Endothelial cell of umbilical vein (primary cell): ENCODE data around the gene COL4A2. TPM values are rescaled to one million over a fixed set of nuclear protein-coding genes. Genes with fewer than 3 reads are reported as not detected.

Experiments
- BruUV-seq: library from RNA; stranded (reverse); fragments of 400-500 nt; replicated peaks from 2 replicates; lab custom pipeline; 2021; lab: Mats Ljungman, UMichigan
- CTCF ChIA-PET: fragments of 300-600, 350-600 bp; sonication (Branson Sonifier 250); formaldehyde crosslinking; loops from one replicate; lab custom pipeline; 2021; ENCODE audit warnings: antibody characterized with exemption, inconsistent platforms; lab: Charles Lee
- POLR2A ChIA-PET: fragments of 300-600, 350-600 bp; sonication (Branson Sonifier 250); formaldehyde crosslinking; loops from one replicate; lab custom pipeline; 2021; ENCODE audit warnings: antibody characterized with exemption, inconsistent platforms; lab: Charles Lee
- DNase-seq: peaks from one replicate; pipeline ENCODE4 v3.0.0-alpha.2; 2011; ENCODE audit warnings: low read depth, low spot score
- FAIRE-seq: peaks from 2 replicates; lab custom pipeline; 2011; peaks lifted over from hg19 to GRCh38; lab: Jason Lieb, UNC
- H2AFZ ChIP-seq: 2 replicates; pipeline ENCODE4 v1.6.0; 2012; ENCODE audit warnings: low read depth, low read length, control low read depth, inconsistent platforms
- H3K27ac ChIP-seq: 2 replicates; pipeline ENCODE4 v1.5.1; 2011; ENCODE audit warnings: low read depth, mild to moderate bottlenecking, control low read depth, low read length, moderate library complexity; ENCODE audit not compliant: insufficient read depth
- H3K27me3 ChIP-seq, 2 experiments: 2 replicates each; pipeline versions ENCODE4 v1.6.0 to v1.6.1; 2011; ENCODE audit warnings: low read length in 2 of 2, mixed read lengths in 1 of 2; ENCODE audit not compliant: control insufficient read depth in 2 of 2, insufficient read depth in 2 of 2
- H3K36me3 ChIP-seq, 2 experiments: 2 replicates in 1 of 2; 3 replicates in 1 of 2; pipeline ENCODE4 v1.5.1; 2011; ENCODE audit warnings: low read length in 2 of 2, mild to moderate bottlenecking in 1 of 2, moderate library complexity in 1 of 2; ENCODE audit not compliant: control insufficient read depth in 2 of 2, insufficient read depth in 2 of 2; ENCODE audit errors: extremely low read depth in 1 of 2
- H3K4me1 ChIP-seq: 3 replicates; pipeline ENCODE4 v1.5.1; 2011; ENCODE audit warnings: mild to moderate bottlenecking, low read length; ENCODE audit not compliant: control insufficient read depth, insufficient read depth; ENCODE audit errors: extremely low read depth
- H3K4me2 ChIP-seq: 2 replicates; pipeline ENCODE4 v1.6.1; 2011; ENCODE audit warnings: low read length, control low read depth, mixed read lengths; ENCODE audit not compliant: insufficient read depth
- H3K4me3 ChIP-seq, 3 experiments: fragments of 200-600 bp in 1 of 3; sonication (generic), shearing (Covaris generic) in 1 of 3; replicated peaks in 1 of 3; 2 replicates each; pipeline ENCODE4 v1.5.1; 2011 to 2016; ENCODE audit warnings: control low read depth in 3 of 3, low read length in 3 of 3, mild to moderate bottlenecking in 2 of 3, inconsistent platforms in 1 of 3, low read depth in 1 of 3, moderate library complexity in 1 of 3; ENCODE audit not compliant: insufficient read depth in 1 of 3
- H3K79me2 ChIP-seq: 2 replicates; pipeline ENCODE4 v1.6.0; 2012; ENCODE audit warnings: low read length, inconsistent platforms; ENCODE audit not compliant: control insufficient read depth, insufficient read depth
- H3K9ac ChIP-seq: replicated peaks from 2 replicates; pipeline ENCODE3; 2011; ENCODE audit warnings: low read length, control low read depth; ENCODE audit not compliant: insufficient read depth; ENCODE audit errors: extremely low read depth
- H3K9me1 ChIP-seq: replicated peaks from 3 replicates; pipeline ENCODE4 v1.6.0; 2011; ENCODE audit warnings: mild to moderate bottlenecking, low read length; ENCODE audit not compliant: control insufficient read depth, insufficient read depth; ENCODE audit errors: extremely low read depth
- H3K9me3 ChIP-seq: replicated peaks from 2 replicates; pipeline ENCODE4 v1.5.1; 2012; ENCODE audit warnings: low read length, inconsistent platforms; ENCODE audit not compliant: control insufficient read depth, insufficient read depth
- H4K20me1 ChIP-seq: replicated peaks from 2 replicates; pipeline ENCODE3; 2011; ENCODE audit warnings: mild to moderate bottlenecking, low read length; ENCODE audit not compliant: control insufficient read depth, insufficient read depth; ENCODE audit errors: extremely low read depth
- EZH2 ChIP-seq: IDR thresholded peaks from 2 replicates; pipeline ENCODE4 v1.6.1; 2012; ENCODE audit warnings: borderline replicate concordance, low read depth, mild to moderate bottlenecking, moderate library complexity, low read length, inconsistent platforms; ENCODE audit not compliant: severe bottlenecking
- FOS ChIP-seq: IDR thresholded peaks from 2 replicates; pipeline ENCODE4 v1.6.1; 2011; ENCODE audit warnings: mild to moderate bottlenecking, low read length, moderate library complexity, borderline replicate concordance; ENCODE audit not compliant: insufficient read depth
- GATA2 ChIP-seq: IDR thresholded peaks from 2 replicates; pipeline ENCODE4 v1.7.0; 2011; ENCODE audit warnings: low read depth, mild to moderate bottlenecking, moderate library complexity, mixed read lengths, low read length; ENCODE audit not compliant: insufficient read length, insufficient read depth
- JUN ChIP-seq: IDR thresholded peaks from 2 replicates; pipeline ENCODE4 v1.6.1; 2011; ENCODE audit warnings: borderline replicate concordance, low read depth; ENCODE audit not compliant: insufficient read length, insufficient read depth
- MYC ChIP-seq: IDR thresholded peaks from one replicate; pipeline ENCODE4 v1.6.1; 2011; ENCODE audit warnings: mild to moderate bottlenecking, low read depth, low read length
- POLR2A ChIP-seq: IDR thresholded peaks from 2 replicates; pipeline ENCODE4 v1.6.1; 2012; ENCODE audit warnings: low read depth, mild to moderate bottlenecking, control low read depth, low read length
- POLR2AphosphoS5 ChIP-seq: IDR thresholded peaks from 2 replicates; pipeline ENCODE4 v1.6.1; 2012; ENCODE audit warnings: low read depth, mild to moderate bottlenecking, control low read depth, low read length, moderate library complexity; ENCODE audit not compliant: insufficient read depth
- dilution Hi-C: fragments of 300-500 bp; cut with MboI; formaldehyde crosslinking; loops from one replicate; pipeline ENCODE4 v1.15.0; 2019; ENCODE audit warnings: low sequenced_read_pairs; ENCODE audit not compliant: extremely low pct_ligation_motif_present
- intact Hi-C: fragments of 100-400 bp; cut with micrococcal nuclease; formaldehyde crosslinking; loops from one replicate; pipeline ENCODE4 v1.10.0; 2022
- polyA plus RNA-seq, 4 experiments: library from polyadenylated mRNA; depleted of rRNA in 3 of 4; stranded (reverse) in 3 of 4; unstranded in 1 of 4; fragments of >200 nt; gene quantifications; 2 replicates each; pipeline versions ENCODE4 v1.2.1 to v1.2.3, GENCODE V29; 2011 to 2012; ENCODE audit warnings: missing spikeins in 1 of 4
- total RNA-seq: library from RNA; stranded (reverse); gene quantifications from 2 replicates; pipeline ENCODE4 v1.2.3, GENCODE V29; 2021
- TF ChIP-seq, protein P1 (sequence below), 2 donors: IDR thresholded peaks; 1 replicate in 1 of 2; 2 replicates in 1 of 2; pipeline ENCODE4 v1.5.1; 2011; ENCODE audit warnings: low read length in 2 of 2, mild to moderate bottlenecking in 2 of 2, moderate library complexity in 2 of 2, control low read depth in 1 of 2, inconsistent platforms in 1 of 2, low read depth in 1 of 2; ENCODE audit not compliant: insufficient read depth in 1 of 2; ENCODE audit errors: extremely low read depth in 1 of 2
- TF ChIP-seq, protein P2 (sequence below): IDR thresholded peaks from 2 replicates; pipeline ENCODE4 v1.6.1; 2011; ENCODE audit not compliant: insufficient read depth, insufficient read length

Gene COL4A2
- total and polyA plus RNA-seq, 2 donors (not counting 3 experiments of a cell fraction or from before 2014, with no cell fraction given), result 792 to 940 TPM

GRCh38 chr13:110553417-110553816, 246.3 kb downstream of the COL4A2 start:
- Histone ChIP-seq H3K79me2 (no peaks in the 10 kb centered on the region), H3K4me3 (no peak overlapping the region), H3K9ac (no peak overlapping the region), H3K4me2 (no peak overlapping the region), H2AFZ (no peak overlapping the region), H4K20me1 (no peaks in the 10 kb centered on the region), H3K4me1 (no peaks in the 10 kb centered on the region), H3K9me1 (no peaks in the 10 kb centered on the region), H3K9me3 (no peaks in the 10 kb centered on the region), H3K27ac (no peak overlapping the region), H3K27me3 (no peaks in the 10 kb centered on the region), H3K36me3 (no peaks in the 10 kb centered on the region)
- FAIRE-seq (no peak), DNase-seq (no peak)
- intact Hi-C loops (no loop called here), dilution Hi-C loops (no loop called here)
- ChIA-PET CTCF (interaction anchor here (0.7 kb wide), 1 partner anchor 20 kb away, joined by 3 read pairs; no protein-coding TSS in a partner anchor), POLR2A (no interaction called here)
- BruUV-seq, result no TSS peak
- no peak for TF ChIP-seq FOS
- no peak for TF ChIP-seq GATA2

DNA sequence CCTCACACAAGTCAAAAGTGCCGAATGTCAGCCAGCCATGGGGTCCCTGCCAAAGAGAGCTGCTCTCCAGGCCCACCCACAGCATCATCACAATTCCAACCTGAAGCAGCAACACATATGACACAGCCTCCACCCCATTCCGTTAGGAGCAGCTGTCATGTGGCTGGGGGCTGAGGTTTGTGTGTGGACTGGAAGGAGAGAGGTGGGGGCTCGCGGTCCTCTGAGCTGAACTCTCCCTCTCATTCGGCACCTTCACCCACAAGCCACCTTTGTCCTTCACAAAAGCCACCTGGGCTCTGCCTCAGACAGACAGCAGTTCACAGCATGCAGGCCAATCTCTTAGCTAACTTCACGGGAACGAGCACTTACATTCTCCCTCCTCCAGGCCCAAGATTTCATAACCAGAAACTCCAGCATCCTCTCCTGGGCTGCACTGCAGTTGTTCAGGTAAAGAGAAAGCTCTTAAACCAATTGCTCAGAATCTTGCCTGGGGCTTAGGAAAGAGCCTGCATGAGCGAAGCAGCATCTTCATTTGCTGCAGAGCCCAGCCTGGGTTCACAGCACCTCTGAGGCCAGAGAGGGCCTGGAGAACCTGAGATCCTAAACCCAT, 247.2 kb downstream of the COL4A2 start:
- Histone ChIP-seq H3K4me1 (no peaks in the 10 kb centered on the region), H3K9me3 (no peaks in the 10 kb centered on the region), H3K9me1 (no peaks in the 10 kb centered on the region), H2AFZ (no peak overlapping the region), H3K4me3 (no peak overlapping the region), H3K9ac (no peak overlapping the region), H3K27me3 (no peaks in the 10 kb centered on the region), H3K36me3 (no peaks in the 10 kb centered on the region), H3K27ac (no peak overlapping the region), H3K4me2 (no peak overlapping the region), H4K20me1 (no peaks in the 10 kb centered on the region), H3K79me2 (no peaks in the 10 kb centered on the region)
- intact Hi-C loops, result no loop called here
- POLR2A ChIA-PET, result no interaction called here
- CTCF ChIA-PET, result no interaction called here
- no TSS peak for BruUV-seq
- TF ChIP-seq EZH2 (no peak), POLR2A (no peak), GATA2 (no peak), POLR2AphosphoS5 (no peak), JUN (no peak), FOS (no peak), MYC (no peak)
- TF ChIP-seq, protein P1, sequence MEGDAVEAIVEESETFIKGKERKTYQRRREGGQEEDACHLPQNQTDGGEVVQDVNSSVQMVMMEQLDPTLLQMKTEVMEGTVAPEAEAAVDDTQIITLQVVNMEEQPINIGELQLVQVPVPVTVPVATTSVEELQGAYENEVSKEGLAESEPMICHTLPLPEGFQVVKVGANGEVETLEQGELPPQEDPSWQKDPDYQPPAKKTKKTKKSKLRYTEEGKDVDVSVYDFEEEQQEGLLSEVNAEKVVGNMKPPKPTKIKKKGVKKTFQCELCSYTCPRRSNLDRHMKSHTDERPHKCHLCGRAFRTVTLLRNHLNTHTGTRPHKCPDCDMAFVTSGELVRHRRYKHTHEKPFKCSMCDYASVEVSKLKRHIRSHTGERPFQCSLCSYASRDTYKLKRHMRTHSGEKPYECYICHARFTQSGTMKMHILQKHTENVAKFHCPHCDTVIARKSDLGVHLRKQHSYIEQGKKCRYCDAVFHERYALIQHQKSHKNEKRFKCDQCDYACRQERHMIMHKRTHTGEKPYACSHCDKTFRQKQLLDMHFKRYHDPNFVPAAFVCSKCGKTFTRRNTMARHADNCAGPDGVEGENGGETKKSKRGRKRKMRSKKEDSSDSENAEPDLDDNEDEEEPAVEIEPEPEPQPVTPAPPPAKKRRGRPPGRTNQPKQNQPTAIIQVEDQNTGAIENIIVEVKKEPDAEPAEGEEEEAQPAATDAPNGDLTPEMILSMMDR (IDR thresholded peaks at IDR 0.05; ENCODE audit: extremely low read depth in 1 of 2, insufficient read depth in 1 of 2, low read depth in 1 of 2, low read length in 2 of 2), result no peak
- TF ChIP-seq, protein P2, sequence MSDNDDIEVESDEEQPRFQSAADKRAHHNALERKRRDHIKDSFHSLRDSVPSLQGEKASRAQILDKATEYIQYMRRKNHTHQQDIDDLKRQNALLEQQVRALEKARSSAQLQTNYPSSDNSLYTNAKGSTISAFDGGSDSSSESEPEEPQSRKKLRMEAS, result no peak
- FAIRE-seq (no peak), DNase-seq (no peak)
- dilution Hi-C loops, result no loop called here
